ENCODE measurements around the gene CCL17.
"Not testable (repeated sequence)": the region's sequence is repeated elsewhere in the genome, so short reads cannot be mapped to it uniquely, and the experiment has no call there.

Gene CCL17

GRCh38 chr16:57394444-57394843 is 10.1 kb upstream of the CCL17 start:
- Histone ChIP-seq H3K9ac (ENCODE audit: low read length) (no peak overlapping the region), H3K79me1 (replicated peaks; ENCODE audit: low read length, poor library complexity, severe bottlenecking) (no peaks in the 10 kb centered on the region), H3K27ac (ENCODE audit: low read length, poor library complexity, severe bottlenecking) (no peak overlapping the region), H3K9me3 (ENCODE audit: control insufficient read depth, low read length) (no peaks in the 10 kb centered on the region), H3K4ac (ENCODE audit: low read depth in 1 of 2, low read length in 2 of 2) (no peak overlapping the region), H2AFZ (ENCODE audit: low read depth, low read length) (no peak overlapping the region), H3K4me1 (ENCODE audit: control insufficient read depth, insufficient read depth, low read depth, low read length) (peaks cover 3% of the 10 kb centered on the region), H2AK5ac (ENCODE audit: low read length, severe bottlenecking) (no peak overlapping the region), H2BK120ac (ENCODE audit: low read depth, low read length) (no peak overlapping the region), H4K8ac (ENCODE audit: low read length) (no peak overlapping the region), H2BK5ac (ENCODE audit: low read depth, low read length, poor library complexity, severe bottlenecking) (no peak overlapping the region), H2BK15ac (ENCODE audit: low read depth, poor library complexity, severe bottlenecking) (no peak overlapping the region), H3K23ac (ENCODE audit: low read length in 2 of 2) (no peak overlapping the region), H4K91ac (ENCODE audit: low read length) (no peak overlapping the region), H3K14ac (ENCODE audit: low read length in 2 of 2) (no peak overlapping the region), H3K4me3 (ENCODE audit: insufficient read depth in 1 of 2, low read depth in 1 of 2, low read length in 2 of 2) (no peak overlapping the region), H3K27me3 (ENCODE audit: control insufficient read depth in 1 of 2, insufficient read depth in 1 of 2, low read length in 2 of 2) (peaks cover 33 to 36% of the 10 kb centered on the region in 2 experiments), H2BK12ac (ENCODE audit: low read length in 2 of 2) (no peak overlapping the region), H3K4me2 (ENCODE audit: low read length, poor library complexity, severe bottlenecking) (no peak overlapping the region), H3K36me3 (ENCODE audit: control insufficient read depth in 1 of 2, insufficient read depth in 2 of 2, low read depth in 1 of 2, low read length in 2 of 2) (no peaks in the 10 kb centered on the region), H3K18ac (ENCODE audit: low read depth in 1 of 2, low read length in 2 of 2) (no peak overlapping the region)
- no peak for DNase-seq
- 88% methylated on average over 7 of the region's 7 CpGs for WGBS

GRCh38 chr16:57395026-57395425 is 9.5 kb upstream of the CCL17 start:
- DNase-seq, result no peak
- no peak overlapping the region for H2BK120ac ChIP-seq (ENCODE audit: low read depth, low read length)
- 84% methylated on average over 5 of the region's 5 CpGs for WGBS

GRCh38 chr16:57396786-57397185 is 7.8 kb upstream of the CCL17 start:
- Histone ChIP-seq H3K4ac (ENCODE audit: low read depth in 1 of 2, low read length in 2 of 2) (no peak overlapping the region), H3K27ac (ENCODE audit: low read length, poor library complexity, severe bottlenecking) (no peak overlapping the region), H2BK120ac (ENCODE audit: low read depth, low read length) (no peak overlapping the region), H3K4me3 (ENCODE audit: insufficient read depth in 1 of 2, low read depth in 1 of 2, low read length in 2 of 2) (no peak overlapping the region), H2BK15ac (ENCODE audit: low read depth, poor library complexity, severe bottlenecking) (no peak overlapping the region), H2AFZ (ENCODE audit: low read depth, low read length) (no peak overlapping the region), H3K18ac (ENCODE audit: low read depth in 1 of 2, low read length in 2 of 2) (no peak overlapping the region), H3K79me1 (replicated peaks; ENCODE audit: low read length, poor library complexity, severe bottlenecking) (no peaks in the 10 kb centered on the region), H3K4me2 (ENCODE audit: low read length, poor library complexity, severe bottlenecking) (no peak overlapping the region), H2BK12ac (ENCODE audit: low read length in 2 of 2) (no peak overlapping the region), H3K14ac (ENCODE audit: low read length in 2 of 2) (no peak overlapping the region), H2AK5ac (ENCODE audit: low read length, severe bottlenecking) (no peak overlapping the region), H3K4me1 (ENCODE audit: control insufficient read depth, insufficient read depth, low read depth, low read length) (peaks cover 3% of the 10 kb centered on the region), H3K27me3 (ENCODE audit: control insufficient read depth in 1 of 2, insufficient read depth in 1 of 2, low read length in 2 of 2) (peaks cover 19 to 37% of the 10 kb centered on the region in 2 experiments), H3K23ac (ENCODE audit: low read length in 2 of 2) (no peak overlapping the region), H2BK5ac (ENCODE audit: low read depth, low read length, poor library complexity, severe bottlenecking) (no peak overlapping the region), H3K9ac (ENCODE audit: low read length) (no peak overlapping the region), H3K9me3 (ENCODE audit: control insufficient read depth, low read length) (no peaks in the 10 kb centered on the region), H4K91ac (ENCODE audit: low read length) (no peak overlapping the region), H3K36me3 (ENCODE audit: control insufficient read depth in 1 of 2, insufficient read depth in 2 of 2, low read depth in 1 of 2, low read length in 2 of 2) (no peaks in the 10 kb centered on the region), H4K8ac (ENCODE audit: low read length) (no peak overlapping the region)
- no peak for DNase-seq
- 88% methylated on average over 4 of the region's 4 CpGs for WGBS

More at GRCh38 chr16:57395026-57395425, 9.5 kb upstream of the CCL17 start:
- Histone ChIP-seq H3K4ac (ENCODE audit: low read depth in 1 of 2, low read length in 2 of 2) (no peak overlapping the region), H3K4me3 (ENCODE audit: insufficient read depth in 1 of 2, low read depth in 1 of 2, low read length in 2 of 2) (no peak overlapping the region), H2AFZ (ENCODE audit: low read depth, low read length) (no peak overlapping the region), H3K9me3 (ENCODE audit: control insufficient read depth, low read length) (no peaks in the 10 kb centered on the region), H3K9ac (ENCODE audit: low read length) (no peak overlapping the region), H2BK12ac (ENCODE audit: low read length in 2 of 2) (no peak overlapping the region), H3K4me2 (ENCODE audit: low read length, poor library complexity, severe bottlenecking) (no peak overlapping the region), H4K91ac (ENCODE audit: low read length) (no peak overlapping the region), H3K14ac (ENCODE audit: low read length in 2 of 2) (no peak overlapping the region), H3K36me3 (ENCODE audit: control insufficient read depth in 1 of 2, insufficient read depth in 2 of 2, low read depth in 1 of 2, low read length in 2 of 2) (no peaks in the 10 kb centered on the region), H2BK15ac (ENCODE audit: low read depth, poor library complexity, severe bottlenecking) (no peak overlapping the region), H3K79me1 (replicated peaks; ENCODE audit: low read length, poor library complexity, severe bottlenecking) (no peaks in the 10 kb centered on the region), H3K18ac (ENCODE audit: low read depth in 1 of 2, low read length in 2 of 2) (no peak overlapping the region), H3K4me1 (ENCODE audit: control insufficient read depth, insufficient read depth, low read depth, low read length) (peaks cover 3% of the 10 kb centered on the region), H3K27me3 (ENCODE audit: control insufficient read depth in 1 of 2, insufficient read depth in 1 of 2, low read length in 2 of 2) (peaks cover 31 to 33% of the 10 kb centered on the region in 2 experiments), H2AK5ac (ENCODE audit: low read length, severe bottlenecking) (no peak overlapping the region), H2BK5ac (ENCODE audit: low read depth, low read length, poor library complexity, severe bottlenecking) (no peak overlapping the region), H4K8ac (ENCODE audit: low read length) (no peak overlapping the region), H3K27ac (ENCODE audit: low read length, poor library complexity, severe bottlenecking) (no peak overlapping the region), H3K23ac (ENCODE audit: low read length in 2 of 2) (no peak overlapping the region)

GRCh38 chr16:57397493-57397892 is 7.1 kb upstream of the CCL17 start:
- H3K4me1 ChIP-seq (ENCODE audit: control insufficient read depth, insufficient read depth, low read depth, low read length); H3K36me3 ChIP-seq (ENCODE audit: control insufficient read depth in 1 of 2, insufficient read depth in 2 of 2, low read depth in 1 of 2, low read length in 2 of 2); H2BK12ac ChIP-seq (ENCODE audit: low read length in 2 of 2); DNase-seq; H2AFZ ChIP-seq (ENCODE audit: low read depth, low read length); H2BK5ac ChIP-seq (ENCODE audit: low read depth, low read length, poor library complexity, severe bottlenecking); H3K23ac ChIP-seq (ENCODE audit: low read length in 2 of 2); H3K79me1 ChIP-seq (replicated peaks; ENCODE audit: low read length, poor library complexity, severe bottlenecking); H2BK15ac ChIP-seq (ENCODE audit: low read depth, poor library complexity, severe bottlenecking); H2AK5ac ChIP-seq (ENCODE audit: low read length, severe bottlenecking); H3K4me3 ChIP-seq (ENCODE audit: insufficient read depth in 1 of 2, low read depth in 1 of 2, low read length in 2 of 2); H3K4ac ChIP-seq (ENCODE audit: low read depth in 1 of 2, low read length in 2 of 2); H3K4me2 ChIP-seq (ENCODE audit: low read length, poor library complexity, severe bottlenecking); H3K18ac ChIP-seq (ENCODE audit: low read depth in 1 of 2, low read length in 2 of 2); H4K8ac ChIP-seq (ENCODE audit: low read length); H3K27ac ChIP-seq (ENCODE audit: low read length, poor library complexity, severe bottlenecking); H3K14ac ChIP-seq (ENCODE audit: low read length in 2 of 2); H4K91ac ChIP-seq (ENCODE audit: low read length); H3K9me3 ChIP-seq (ENCODE audit: control insufficient read depth, low read length); H2BK120ac ChIP-seq (ENCODE audit: low read depth, low read length); H3K9ac ChIP-seq (ENCODE audit: low read length): not testable (repeated sequence)
- H3K27me3 ChIP-seq (ENCODE audit: control insufficient read depth in 1 of 2, insufficient read depth in 1 of 2, low read length in 2 of 2), result peaks cover 20 to 40% of the 10 kb centered on the region in 2 experiments
- WGBS, result 92% methylated on average over 4 of the region's 4 CpGs
